Keratinocyte (primary cell): ENCODE data around the gene ARHGAP19. TPM values are rescaled to one million over a fixed set of nuclear protein-coding genes. Genes with fewer than 3 reads are reported as not detected.

Experiments
- DNase-seq: peaks from one replicate; pipeline ENCODE4 v3.0.0-alpha.2; 2011; ENCODE audit warnings: low read depth, missing footprints, low spot score
- FAIRE-seq: peaks from 2 replicates; lab custom pipeline; 2011; peaks lifted over from hg19 to GRCh38; lab: Jason Lieb, UNC
- H2AFZ ChIP-seq: 2 replicates; pipeline ENCODE4 v1.6.0; 2012; ENCODE audit warnings: low read length, control low read depth, inconsistent platforms; ENCODE audit not compliant: control insufficient read depth
- H3K27ac ChIP-seq: 2 replicates; pipeline ENCODE4 v1.5.1; 2011; ENCODE audit warnings: low read length; ENCODE audit not compliant: control insufficient read depth, insufficient read depth
- H3K27me3 ChIP-seq: 3 replicates; pipeline ENCODE4 v1.6.0; 2011; ENCODE audit warnings: low read length; ENCODE audit not compliant: control insufficient read depth, insufficient read depth; ENCODE audit errors: extremely low read depth
- H3K36me3 ChIP-seq, 2 experiments: 2 replicates in 1 of 2; 3 replicates in 1 of 2; pipeline ENCODE4 v1.5.1; 2011; ENCODE audit warnings: low read length in 2 of 2, mild to moderate bottlenecking in 1 of 2; ENCODE audit not compliant: control insufficient read depth in 2 of 2, insufficient read depth in 2 of 2; ENCODE audit errors: extremely low read depth in 1 of 2
- H3K4me1 ChIP-seq: 3 replicates; pipeline ENCODE4 v1.5.1; 2011; ENCODE audit warnings: low read length; ENCODE audit not compliant: control insufficient read depth, insufficient read depth; ENCODE audit errors: extremely low read depth
- H3K4me2 ChIP-seq: 3 replicates; pipeline ENCODE4 v1.6.0; 2011; ENCODE audit warnings: low read depth, low read length; ENCODE audit not compliant: control insufficient read depth, insufficient read depth; ENCODE audit errors: extremely low read depth
- H3K4me3 ChIP-seq, 3 experiments: fragments of 200-600 bp in 1 of 3; sonication (generic) in 1 of 3; 2 replicates in 2 of 3; 3 replicates in 1 of 3; pipeline ENCODE4 v1.5.1; 2011 to 2016; ENCODE audit warnings: low read length in 3 of 3, mild to moderate bottlenecking in 3 of 3, control low read depth in 2 of 3, inconsistent platforms in 1 of 3, low read depth in 1 of 3, mixed read lengths in 1 of 3, mixed run types in 1 of 3, moderate library complexity in 1 of 3; ENCODE audit not compliant: control insufficient read depth in 2 of 3, insufficient read depth in 2 of 3; ENCODE audit errors: extremely low read depth in 1 of 3
- H3K79me2 ChIP-seq: 2 replicates; pipeline ENCODE4 v1.6.0; 2012; ENCODE audit warnings: low read length; ENCODE audit not compliant: control insufficient read depth, insufficient read depth
- H3K9ac ChIP-seq: 3 replicates; pipeline ENCODE4 v1.6.0; 2011; ENCODE audit warnings: low read length; ENCODE audit not compliant: control insufficient read depth, insufficient read depth; ENCODE audit errors: extremely low read depth
- H3K9me1 ChIP-seq: 3 replicates; pipeline ENCODE4 v1.6.0; 2011; ENCODE audit warnings: low read length; ENCODE audit not compliant: control insufficient read depth, insufficient read depth; ENCODE audit errors: extremely low read depth
- H3K9me3 ChIP-seq: 2 replicates; pipeline ENCODE4 v1.5.1; 2012; ENCODE audit warnings: low read depth, low read length; ENCODE audit not compliant: control insufficient read depth
- H4K20me1 ChIP-seq: 3 replicates; pipeline ENCODE4 v1.6.0; 2011; ENCODE audit warnings: low read length; ENCODE audit not compliant: control insufficient read depth, insufficient read depth; ENCODE audit errors: extremely low read depth
- EZH2 ChIP-seq: IDR thresholded peaks from one replicate; pipeline ENCODE4 v1.6.1; 2012; ENCODE audit warnings: inconsistent platforms, mild to moderate bottlenecking, low read length, moderate library complexity
- dilution Hi-C: fragments of 300-500 bp; cut with MboI; formaldehyde crosslinking; loops from one replicate; pipeline ENCODE4 v1.7.0; 2020; ENCODE audit warnings: low sequenced_read_pairs; ENCODE audit not compliant: extremely low pct_ligation_motif_present
- polyA plus RNA-seq, 5 experiments: library from polyadenylated mRNA; depleted of rRNA in 3 of 5; stranded (reverse) in 3 of 5; stranded (forward) in 1 of 5; unstranded in 1 of 5; fragments of >200 nt; gene quantifications; 1 replicate in 1 of 5; 2 replicates in 3 of 5; 3 replicates in 1 of 5; pipeline versions ENCODE4 v1.2.1 to v1.2.3, GENCODE V29; 2011 to 2012; ENCODE audit warnings: missing spikeins in 2 of 5, low read depth in 1 of 5, low replicate concordance in 1 of 5
- TF ChIP-seq, protein P1 (sequence below), 3 experiments: IDR thresholded peaks in 1 of 3; conservative IDR thresholded peaks in 1 of 3; optimal IDR thresholded peaks in 1 of 3; 2 replicates in 2 of 3; 3 replicates in 1 of 3; pipeline versions ENCODE3 to v1.5.1; 2011; ENCODE audit warnings: low read length in 3 of 3, mild to moderate bottlenecking in 3 of 3, moderate library complexity in 2 of 3, control low read depth in 1 of 3, inconsistent platforms in 1 of 3; ENCODE audit not compliant: insufficient read depth in 2 of 3; ENCODE audit errors: extremely low read depth in 1 of 3

Gene ARHGAP19
- polyA plus RNA-seq, 1 donor (not counting 4 experiments of a cell fraction or from before 2014, with no cell fraction given), result 7.5 TPM

DNA sequence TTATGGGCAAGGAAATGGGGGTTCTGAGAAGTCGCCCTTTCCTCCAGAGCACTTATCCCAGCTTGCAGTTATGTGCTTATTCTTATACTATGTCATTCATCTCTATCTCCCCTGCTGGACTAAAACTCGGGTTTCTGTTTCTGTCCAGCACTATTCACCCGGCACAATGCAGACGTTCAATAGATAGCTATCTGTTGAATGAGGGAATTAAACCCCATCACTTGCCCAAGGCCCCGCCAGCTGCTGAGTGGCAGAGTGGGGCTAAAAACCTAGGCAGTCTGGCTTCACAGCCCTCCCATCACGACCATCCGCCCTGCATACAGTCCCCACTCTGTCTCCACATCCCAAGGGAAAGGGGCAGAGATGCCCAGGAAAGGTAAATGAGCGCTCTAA lies 112.1 kb downstream of the ARHGAP19 start:
- Histone ChIP-seq H3K79me2 (no peaks in the 10 kb centered on the region), H3K27me3 (peaks cover 82% of the 10 kb centered on the region), H3K9me3 (no peaks in the 10 kb centered on the region), H3K36me3 (no peaks in the 10 kb centered on the region), H3K9me1 (no peaks in the 10 kb centered on the region), H3K27ac (no peak overlapping the region), H3K4me3 (no peak overlapping the region), H4K20me1 (no peaks in the 10 kb centered on the region), H3K9ac (no peak overlapping the region), H3K4me1 (no peaks in the 10 kb centered on the region), H3K4me2 (no peak overlapping the region), H2AFZ (no peak overlapping the region)
- TF ChIP-seq, protein P1, sequence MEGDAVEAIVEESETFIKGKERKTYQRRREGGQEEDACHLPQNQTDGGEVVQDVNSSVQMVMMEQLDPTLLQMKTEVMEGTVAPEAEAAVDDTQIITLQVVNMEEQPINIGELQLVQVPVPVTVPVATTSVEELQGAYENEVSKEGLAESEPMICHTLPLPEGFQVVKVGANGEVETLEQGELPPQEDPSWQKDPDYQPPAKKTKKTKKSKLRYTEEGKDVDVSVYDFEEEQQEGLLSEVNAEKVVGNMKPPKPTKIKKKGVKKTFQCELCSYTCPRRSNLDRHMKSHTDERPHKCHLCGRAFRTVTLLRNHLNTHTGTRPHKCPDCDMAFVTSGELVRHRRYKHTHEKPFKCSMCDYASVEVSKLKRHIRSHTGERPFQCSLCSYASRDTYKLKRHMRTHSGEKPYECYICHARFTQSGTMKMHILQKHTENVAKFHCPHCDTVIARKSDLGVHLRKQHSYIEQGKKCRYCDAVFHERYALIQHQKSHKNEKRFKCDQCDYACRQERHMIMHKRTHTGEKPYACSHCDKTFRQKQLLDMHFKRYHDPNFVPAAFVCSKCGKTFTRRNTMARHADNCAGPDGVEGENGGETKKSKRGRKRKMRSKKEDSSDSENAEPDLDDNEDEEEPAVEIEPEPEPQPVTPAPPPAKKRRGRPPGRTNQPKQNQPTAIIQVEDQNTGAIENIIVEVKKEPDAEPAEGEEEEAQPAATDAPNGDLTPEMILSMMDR (optimal IDR thresholded peaks at IDR 0.05 in 1 of 3, IDR thresholded peaks at IDR 0.05 in 1 of 3, conservative IDR thresholded peaks at IDR 0.05 in 1 of 3; ENCODE audit: extremely low read depth in 1 of 3, insufficient read depth in 2 of 3, low read length in 3 of 3), result no peak
- no peak for TF ChIP-seq EZH2
- no peak for FAIRE-seq
- DNase-seq, result no peak
- dilution Hi-C loops, result no loop called here

DNA sequence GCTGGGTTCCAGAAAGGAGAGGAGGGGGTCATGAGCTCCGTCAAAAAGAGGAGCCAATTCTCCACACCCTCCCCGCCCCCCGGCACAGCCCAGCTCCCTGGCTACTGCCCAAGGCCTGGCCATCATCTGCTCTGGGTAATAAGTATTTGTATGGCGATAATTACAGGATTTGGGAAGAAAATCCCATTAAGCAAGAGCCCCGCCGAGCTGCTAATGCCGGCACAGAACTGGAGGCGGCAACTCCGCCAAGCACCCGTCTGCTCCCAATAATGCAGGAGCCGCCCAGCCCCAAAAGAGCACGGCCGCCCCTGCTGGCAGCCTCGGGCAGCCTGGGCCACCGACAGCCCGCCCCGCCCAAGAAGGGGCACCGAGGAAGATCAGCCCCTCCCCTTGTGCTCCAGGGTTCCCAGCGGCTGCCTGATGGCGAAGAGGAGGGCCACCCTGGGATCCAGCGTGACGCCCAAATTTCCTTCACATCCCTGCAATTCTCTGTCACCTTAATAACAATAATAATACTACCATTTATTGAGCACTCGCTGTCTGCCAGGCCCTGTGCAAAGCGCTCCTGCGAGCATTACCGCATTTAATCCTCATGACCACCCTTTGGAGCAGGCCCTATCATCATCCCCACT lies 112.6 kb downstream of the ARHGAP19 start:
- H3K4me2 ChIP-seq, result no peak overlapping the region

More for the DNA sequence above, 112.6 kb downstream of the ARHGAP19 start:
- H3K36me3 ChIP-seq, result no peaks in the 10 kb centered on the region
- dilution Hi-C loops, result no loop called here
- no peak overlapping the region for H3K9ac ChIP-seq
- TF ChIP-seq EZH2, result no peak
- TF ChIP-seq, protein P1 (optimal IDR thresholded peaks at IDR 0.05 in 1 of 3, IDR thresholded peaks at IDR 0.05 in 1 of 3, conservative IDR thresholded peaks at IDR 0.05 in 1 of 3; ENCODE audit: extremely low read depth in 1 of 3, insufficient read depth in 2 of 3, low read length in 3 of 3), result peak in 2 of 3 experiments; percentile 25 to 33
- H3K9me3 ChIP-seq, result no peaks in the 10 kb centered on the region
- no peak overlapping the region for H3K4me3 ChIP-seq
- H3K9me1 ChIP-seq, result no peaks in the 10 kb centered on the region
- no peak overlapping the region for H2AFZ ChIP-seq
- no peak for DNase-seq
- H3K4me1 ChIP-seq, result no peaks in the 10 kb centered on the region
- H3K79me2 ChIP-seq, result no peaks in the 10 kb centered on the region
- H3K27ac ChIP-seq, result no peak overlapping the region
- FAIRE-seq, result no peak
- peaks cover 77% of the 10 kb centered on the region for H3K27me3 ChIP-seq
- no peaks in the 10 kb centered on the region for H4K20me1 ChIP-seq
